ENCODE results near the gene WIF1.

GRCh38 chr12:65162609-65163008, 41.5 kb upstream of the WIF1 start:
- no peak for TF ChIP-seq CTCF (optimal IDR thresholded peaks at IDR 0.05 in 1 of 3, IDR thresholded peaks at IDR 0.05 in 1 of 3, conservative IDR thresholded peaks at IDR 0.05 in 1 of 3; ENCODE audit: extremely low read depth in 1 of 3, insufficient read depth in 2 of 3, low read length in 3 of 3)
- TF ChIP-seq EZH2 (IDR thresholded peaks at IDR 0.05; ENCODE audit: low read length): no peak

Data from keratinocyte (primary cell).